Measurements from ENCODE around the gene GDAP2.

Gene GDAP2

GRCh38 chr1:117820694-117821381, 108.6 kb downstream of the GDAP2 start:
- no peak overlapping the region for H3K9ac ChIP-seq (ENCODE audit: low read depth, low read length)
- no peaks in the 10 kb centered on the region for H3K9me3 ChIP-seq (ENCODE audit: control insufficient read depth, insufficient read depth, low read length)
- no peaks in the 10 kb centered on the region; the same call in 1 of the 2 replicates for H3K36me3 ChIP-seq (ENCODE audit: insufficient read depth, low read length)
- no peaks in the 10 kb centered on the region for H3K4me1 ChIP-seq (ENCODE audit: insufficient read depth, low read length)

- H3K4me1 ChIP-seq (ENCODE audit: insufficient read depth, low read length) = no peaks in the 10 kb centered on the region
- no peaks in the 10 kb centered on the region for H3K9me3 ChIP-seq (ENCODE audit: control insufficient read depth, insufficient read depth, low read length)
- H3K9ac ChIP-seq (ENCODE audit: low read depth, low read length) = no peak overlapping the region
- H3K36me3 ChIP-seq (ENCODE audit: insufficient read depth, low read length) = no peaks in the 10 kb centered on the region; the same call in 1 of the 2 replicates
These were observed 109.3 kb downstream of the GDAP2 start for GRCh38 chr1:117820096-117820495.

GRCh38 chr1:117819301-117819700, 110.1 kb downstream of the GDAP2 start:
- Histone ChIP-seq H3K9ac (ENCODE audit: low read depth, low read length) (no peak overlapping the region), H3K4me1 (ENCODE audit: insufficient read depth, low read length) (no peaks in the 10 kb centered on the region), H3K36me3 (ENCODE audit: insufficient read depth, low read length) (no peaks in the 10 kb centered on the region; the same call in 1 of the 2 replicates), H3K9me3 (ENCODE audit: control insufficient read depth, insufficient read depth, low read length) (no peaks in the 10 kb centered on the region)

- H3K4me1 ChIP-seq (ENCODE audit: insufficient read depth, low read length) = no peaks in the 10 kb centered on the region
- no peaks in the 10 kb centered on the region for H3K9me3 ChIP-seq (ENCODE audit: control insufficient read depth, insufficient read depth, low read length)
- no peak overlapping the region for H3K9ac ChIP-seq (ENCODE audit: low read depth, low read length)
- no peaks in the 10 kb centered on the region; the same call in 1 of the 2 replicates for H3K36me3 ChIP-seq (ENCODE audit: insufficient read depth, low read length)
These were observed 111.0 kb downstream of the GDAP2 start for GRCh38 chr1:117818456-117818855.

- Histone ChIP-seq H3K4me1 (ENCODE audit: insufficient read depth, low read length) (no peaks in the 10 kb centered on the region), H3K9ac (ENCODE audit: low read depth, low read length) (no peak overlapping the region), H3K9me3 (ENCODE audit: control insufficient read depth, insufficient read depth, low read length) (no peaks in the 10 kb centered on the region), H3K36me3 (ENCODE audit: insufficient read depth, low read length) (no peaks in the 10 kb centered on the region; the same call in 1 of the 2 replicates)
These were observed 111.8 kb downstream of the GDAP2 start for GRCh38 chr1:117817629-117818028.

- Histone ChIP-seq H3K9ac (ENCODE audit: low read depth, low read length) (no peak overlapping the region), H3K4me1 (ENCODE audit: insufficient read depth, low read length) (no peaks in the 10 kb centered on the region), H3K9me3 (ENCODE audit: control insufficient read depth, insufficient read depth, low read length) (no peaks in the 10 kb centered on the region), H3K36me3 (ENCODE audit: insufficient read depth, low read length) (no peaks in the 10 kb centered on the region)
These were observed 113.5 kb downstream of the GDAP2 start for GRCh38 chr1:117815926-117816325.

- H3K9ac ChIP-seq (ENCODE audit: low read depth, low read length) = no peak overlapping the region
- no peaks in the 10 kb centered on the region for H3K9me3 ChIP-seq (ENCODE audit: control insufficient read depth, insufficient read depth, low read length)
- no peaks in the 10 kb centered on the region for H3K36me3 ChIP-seq (ENCODE audit: insufficient read depth, low read length)
- H3K4me1 ChIP-seq (ENCODE audit: insufficient read depth, low read length) = no peaks in the 10 kb centered on the region
These were observed 114.3 kb downstream of the GDAP2 start for GRCh38 chr1:117814856-117815797.
